Nephron progenitor cell (in vitro differentiated cells): ENCODE measurements around the gene FKBP3.

Experiments used
- DNase-seq: peaks from one replicate; pipeline ENCODE4 v3.0.0; 2021
- H3K27ac Mint-ChIP-seq: 2 replicates; pipeline ENCODE4 v1.8.0; 2021; ENCODE audit warnings: mild to moderate bottlenecking, moderate library complexity, mixed read lengths
- H3K27me3 Mint-ChIP-seq: 2 replicates; pipeline ENCODE4 v1.8.0; 2021; ENCODE audit warnings: mild to moderate bottlenecking, low read depth, mixed read lengths; ENCODE audit not compliant: poor library complexity
- H3K36me3 Mint-ChIP-seq: 2 replicates; pipeline ENCODE4 v1.8.0; 2021; ENCODE audit warnings: low read depth, mixed read lengths
- H3K4me1 Mint-ChIP-seq: 2 replicates; pipeline ENCODE4 v1.8.0; 2021; ENCODE audit warnings: mixed read lengths
- H3K4me3 Mint-ChIP-seq: 2 replicates; pipeline ENCODE4 v1.8.0; 2021; ENCODE audit warnings: mild to moderate bottlenecking, moderate library complexity, mixed read lengths
- H3K9me3 Mint-ChIP-seq: 2 replicates; pipeline ENCODE4 v1.8.0; 2021; ENCODE audit warnings: mild to moderate bottlenecking, moderate library complexity, mixed read lengths
- CTCF ChIP-seq: fragments of 200-600 bp; sonication (generic); IDR thresholded peaks from 2 replicates; pipeline ENCODE4 v1.5.0; 2021; ENCODE audit warnings: antibody characterized with exemption

FKBP3 gene

GRCh38 chr14:45065956-45066355 lies 68.3 kb downstream of the FKBP3 start:
- no peak for TF ChIP-seq CTCF
- Mint-ChIP-seq H3K9me3 (no peaks in the 10 kb centered on the region), H3K27ac (no peak overlapping the region), H3K4me1 (no peaks in the 10 kb centered on the region), H3K36me3 (peaks cover 46% of the 10 kb centered on the region), H3K4me3 (no peak overlapping the region), H3K27me3 (no peaks in the 10 kb centered on the region)
- no peak for DNase-seq
